Esophagus squamous epithelium (tissue), 4 donors: ENCODE results near the gene POU2F1.

Experiments used
- POLR2A ChIP-seq, 4 donors: fragments of 450-650 bp; IDR thresholded peaks; one replicate each; pipeline ENCODE4 v1.6.1; 2017; ENCODE audit warnings: antibody characterized with exemption in 4 of 4, mild to moderate bottlenecking in 4 of 4, moderate library complexity in 3 of 4
- TF ChIP-seq, protein P1 (sequence below), 6 experiments: fragments of 450-650 bp in 4 of 6; fragments of 200-600 bp in 2 of 6; sonication (generic) in 2 of 6; IDR thresholded peaks; one replicate each; pipeline ENCODE4 v1.5.1; 2016 to 2019; ENCODE audit warnings: antibody characterized with exemption in 6 of 6, mild to moderate bottlenecking in 4 of 6, moderate library complexity in 4 of 6

DNA sequence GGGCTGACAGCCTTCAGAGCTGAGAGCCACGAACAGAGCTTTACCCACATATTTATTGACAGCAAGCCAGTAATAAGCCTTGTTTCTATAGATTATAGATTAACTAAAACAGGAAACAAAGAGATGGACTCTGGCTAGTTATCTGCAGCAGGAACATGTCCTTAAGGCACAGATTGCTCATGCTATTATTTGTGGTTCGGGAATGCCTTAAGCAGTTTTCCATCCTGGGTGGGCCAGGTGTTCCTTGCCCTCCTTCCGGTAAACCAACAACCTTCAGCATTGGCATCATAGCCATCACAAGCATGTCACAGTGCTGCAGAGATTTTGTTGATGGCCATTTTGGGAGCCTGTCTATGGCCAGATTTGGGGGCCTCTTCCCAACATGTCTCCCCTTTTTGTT is 96.8 kb downstream of the POU2F1 start:
- TF ChIP-seq, protein P1, sequence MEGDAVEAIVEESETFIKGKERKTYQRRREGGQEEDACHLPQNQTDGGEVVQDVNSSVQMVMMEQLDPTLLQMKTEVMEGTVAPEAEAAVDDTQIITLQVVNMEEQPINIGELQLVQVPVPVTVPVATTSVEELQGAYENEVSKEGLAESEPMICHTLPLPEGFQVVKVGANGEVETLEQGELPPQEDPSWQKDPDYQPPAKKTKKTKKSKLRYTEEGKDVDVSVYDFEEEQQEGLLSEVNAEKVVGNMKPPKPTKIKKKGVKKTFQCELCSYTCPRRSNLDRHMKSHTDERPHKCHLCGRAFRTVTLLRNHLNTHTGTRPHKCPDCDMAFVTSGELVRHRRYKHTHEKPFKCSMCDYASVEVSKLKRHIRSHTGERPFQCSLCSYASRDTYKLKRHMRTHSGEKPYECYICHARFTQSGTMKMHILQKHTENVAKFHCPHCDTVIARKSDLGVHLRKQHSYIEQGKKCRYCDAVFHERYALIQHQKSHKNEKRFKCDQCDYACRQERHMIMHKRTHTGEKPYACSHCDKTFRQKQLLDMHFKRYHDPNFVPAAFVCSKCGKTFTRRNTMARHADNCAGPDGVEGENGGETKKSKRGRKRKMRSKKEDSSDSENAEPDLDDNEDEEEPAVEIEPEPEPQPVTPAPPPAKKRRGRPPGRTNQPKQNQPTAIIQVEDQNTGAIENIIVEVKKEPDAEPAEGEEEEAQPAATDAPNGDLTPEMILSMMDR (IDR thresholded peaks at IDR 0.05) = no peak
- no peak for TF ChIP-seq POLR2A (IDR thresholded peaks at IDR 0.05)
